Activated CD4-positive, alpha-beta T cell treated with anti-CD3 and anti-CD28 coated beads for 36 hours (primary cell): ENCODE data around the gene ABHD6. TPM values are rescaled to one million over a fixed set of nuclear protein-coding genes. Genes with fewer than 3 reads are reported as not detected.
"Not testable (repeated sequence)": the region's sequence is repeated elsewhere in the genome, so short reads cannot be mapped to it uniquely, and the experiment has no call there.

Experiments
- ATAC-seq: fragments of 200-7000 bp; cut with Tn5 transposase; one replicate; pipeline ENCODE4 v1.10.0; 2021; ENCODE audit warnings: mild to moderate bottlenecking, moderate library complexity
- CTCF ChIA-PET: fragments of 350-600 bp; sonication (Branson Sonifier 250); formaldehyde crosslinking; loops from one replicate; lab custom pipeline; 2021; ENCODE audit warnings: antibody characterized with exemption; lab: Charles Lee
- POLR2A ChIA-PET: fragments of 350-600 bp; sonication (Branson Sonifier 250); formaldehyde crosslinking; loops from one replicate; lab custom pipeline; 2021; ENCODE audit warnings: antibody characterized with exemption, inconsistent platforms; lab: Charles Lee
- DNase-seq: peaks from one replicate; pipeline ENCODE4 v3.0.0-alpha.2; 2020
- H3K27ac Mint-ChIP-seq: one replicate; pipeline ENCODE4 v1.8.0; 2021; ENCODE audit warnings: mixed read lengths
- H3K27me3 Mint-ChIP-seq: one replicate; pipeline ENCODE4 v1.8.0; 2021; ENCODE audit warnings: mixed read lengths
- H3K36me3 Mint-ChIP-seq: one replicate; pipeline ENCODE4 v1.8.0; 2021; ENCODE audit warnings: low read depth, mixed read lengths
- H3K4me1 Mint-ChIP-seq: one replicate; pipeline ENCODE4 v1.8.0; 2021; ENCODE audit warnings: mixed read lengths
- H3K4me3 Mint-ChIP-seq: one replicate; pipeline ENCODE4 v1.8.0; 2021; ENCODE audit warnings: mild to moderate bottlenecking, moderate library complexity, mixed read lengths
- H3K9me3 Mint-ChIP-seq: one replicate; pipeline ENCODE4 v1.8.0; 2021; ENCODE audit warnings: low read depth, mixed read lengths
- intact Hi-C, 2 experiments: fragments of 100-400 bp; cut with DNase I in 1 of 2; cut with micrococcal nuclease in 1 of 2; formaldehyde crosslinking; loops; one replicate each; pipeline versions ENCODE4 v1.14.2 to v1.15.1; 2022 to 2024; cut with DNase I, micrococcal nuclease
- total RNA-seq, 2 experiments: library from RNA; stranded (reverse); gene quantifications; one replicate each; pipeline ENCODE4 v1.2.3, GENCODE V29; 2021

Gene ABHD6
- total RNA-seq, 2 experiments from 2014 or later, result 3.0 to 3.5 TPM

GRCh38 chr3:58285334-58285733 is 47.7 kb downstream of the ABHD6 start:
- CTCF ChIA-PET, result no interaction called here

GRCh38 chr3:58287354-58287753 is 49.8 kb downstream of the ABHD6 start:
- Mint-ChIP-seq H3K9me3 (no peaks in the 10 kb centered on the region), H3K4me1 (no peaks in the 10 kb centered on the region), H3K27me3 (no peaks in the 10 kb centered on the region), H3K4me3 (no peak overlapping the region), H3K36me3 (peaks cover 4% of the 10 kb centered on the region), H3K27ac (no peak overlapping the region)
- ChIA-PET CTCF (interaction anchor here (1.8 kb wide), 1 partner anchor 19 kb away, joined by 4 read pairs; the partner anchor contains the start of genes HTD2 and RPP14), POLR2A (no interaction called here)
- ATAC-seq, result no peak
- no peak for DNase-seq
- intact Hi-C loops, result no loop called here

More at GRCh38 chr3:58285334-58285733, 47.7 kb downstream of the ABHD6 start:
- no peak for DNase-seq
- POLR2A ChIA-PET, result no interaction called here
- no peaks in the 10 kb centered on the region for H3K9me3 Mint-ChIP-seq
- H3K27ac Mint-ChIP-seq, result no peak overlapping the region
- no peaks in the 10 kb centered on the region for H3K27me3 Mint-ChIP-seq
- no peak for ATAC-seq
- intact Hi-C loops, result no loop called here
- H3K36me3 Mint-ChIP-seq, result peaks cover 4% of the 10 kb centered on the region
- no peaks in the 10 kb centered on the region for H3K4me1 Mint-ChIP-seq
- H3K4me3 Mint-ChIP-seq, result no peak overlapping the region

GRCh38 chr3:58288011-58288728 is 50.6 kb downstream of the ABHD6 start:
- CTCF ChIA-PET, result interaction anchor here (0.5 to 1.8 kb wide), 2 partner anchors 19 to 160 kb away, joined by 3 to 4 read pairs; partner anchors contain the start of genes HTD2 and RPP14

GRCh38 chr3:58288964-58289613 is 51.5 kb downstream of the ABHD6 start:
- CTCF ChIA-PET, result interaction anchor here (1.8 kb wide), 1 partner anchor 18 kb away, joined by 4 read pairs; the partner anchor contains the start of genes HTD2 and RPP14
- DNase-seq, POLR2A ChIA-PET, H3K4me3 Mint-ChIP-seq, intact Hi-C loops, ATAC-seq, H3K4me1 Mint-ChIP-seq, H3K36me3 Mint-ChIP-seq, H3K9me3 Mint-ChIP-seq, H3K27ac Mint-ChIP-seq, H3K27me3 Mint-ChIP-seq: not testable (repeated sequence)

More at GRCh38 chr3:58288011-58288728, 50.6 kb downstream of the ABHD6 start:
- H3K4me1 Mint-ChIP-seq, result no peaks in the 10 kb centered on the region
- intact Hi-C loops, result no loop called here
- H3K27me3 Mint-ChIP-seq, result no peaks in the 10 kb centered on the region
- H3K4me3 Mint-ChIP-seq, result no peak overlapping the region
- DNase-seq (no peak), ATAC-seq (no peak)
- POLR2A ChIA-PET, result no interaction called here
- peaks cover 4% of the 10 kb centered on the region for H3K36me3 Mint-ChIP-seq
- no peak overlapping the region for H3K27ac Mint-ChIP-seq
- H3K9me3 Mint-ChIP-seq, result no peaks in the 10 kb centered on the region

GRCh38 chr3:58290446-58290845 is 52.9 kb downstream of the ABHD6 start:
- H3K4me3 Mint-ChIP-seq, H3K4me1 Mint-ChIP-seq, ATAC-seq, H3K36me3 Mint-ChIP-seq, POLR2A ChIA-PET, H3K27ac Mint-ChIP-seq, CTCF ChIA-PET, H3K27me3 Mint-ChIP-seq, DNase-seq, intact Hi-C loops, H3K9me3 Mint-ChIP-seq: not testable (repeated sequence)

- ATAC-seq (no peak), DNase-seq (no peak)
- ChIA-PET POLR2A (no interaction called here), CTCF (interaction anchor here (0.6 kb wide), 2 partner anchors 170 to 283 kb away, joined by 3 read pairs; partner anchors contain the start of gene FLNB)
- no peak overlapping the region for H3K27ac Mint-ChIP-seq
- H3K9me3 Mint-ChIP-seq, result no peaks in the 10 kb centered on the region
- H3K36me3 Mint-ChIP-seq, result no peaks in the 10 kb centered on the region
- H3K4me3 Mint-ChIP-seq, result no peak overlapping the region
- no peaks in the 10 kb centered on the region for H3K4me1 Mint-ChIP-seq
- H3K27me3 Mint-ChIP-seq, result no peaks in the 10 kb centered on the region
- intact Hi-C loops, result no loop called here
These were observed 54.2 kb downstream of the ABHD6 start for GRCh38 chr3:58291671-58292338.

GRCh38 chr3:58292866-58293265 is 55.3 kb downstream of the ABHD6 start:
- Mint-ChIP-seq H3K36me3 (no peaks in the 10 kb centered on the region), H3K9me3 (no peaks in the 10 kb centered on the region), H3K4me3 (no peak overlapping the region), H3K27me3 (no peaks in the 10 kb centered on the region), H3K27ac (no peak overlapping the region), H3K4me1 (no peaks in the 10 kb centered on the region)
- no peak for DNase-seq
- ATAC-seq, result no peak
- POLR2A ChIA-PET, result no interaction called here
- CTCF ChIA-PET, result no interaction called here
- intact Hi-C loops, result no loop called here

GRCh38 chr3:58293516-58293915 is 55.9 kb downstream of the ABHD6 start:
- DNase-seq (no peak), ATAC-seq (no peak)
- no peaks in the 10 kb centered on the region for H3K9me3 Mint-ChIP-seq
- intact Hi-C loops, result no loop called here
- no peaks in the 10 kb centered on the region for H3K4me1 Mint-ChIP-seq
- peaks cover 3% of the 10 kb centered on the region for H3K27me3 Mint-ChIP-seq
- no peak overlapping the region for H3K4me3 Mint-ChIP-seq
- no peak overlapping the region for H3K27ac Mint-ChIP-seq
- ChIA-PET CTCF (interaction anchor here (1.1 to 2.6 kb wide), 2 partner anchors 13 to 53 kb away, joined by 3 to 14 read pairs; partner anchors contain the start of genes HTD2 and RPP14), POLR2A (no interaction called here)
- H3K36me3 Mint-ChIP-seq, result no peaks in the 10 kb centered on the region

GRCh38 chr3:58296269-58296668 is 58.7 kb downstream of the ABHD6 start:
- ATAC-seq, result no peak
- intact Hi-C loops, result no loop called here
- Mint-ChIP-seq H3K9me3 (peaks cover under 1% of the 10 kb centered on the region), H3K4me1 (no peaks in the 10 kb centered on the region), H3K27ac (no peak overlapping the region), H3K4me3 (no peak overlapping the region), H3K27me3 (peaks cover 12% of the 10 kb centered on the region), H3K36me3 (no peaks in the 10 kb centered on the region)
- DNase-seq, result no peak
- ChIA-PET POLR2A (no interaction called here), CTCF (interaction anchor here (0.6 to 1.2 kb wide), 3 partner anchors 58 to 1099 kb away, joined by 3 read pairs; no protein-coding TSS in a partner anchor)

- no peak for ATAC-seq
- POLR2A ChIA-PET, result no interaction called here
These were observed 59.3 kb downstream of the ABHD6 start for GRCh38 chr3:58296843-58297242.

GRCh38 chr3:58298190-58298589 is 60.6 kb downstream of the ABHD6 start:
- H3K4me1 Mint-ChIP-seq, result no peaks in the 10 kb centered on the region
- peaks cover 14% of the 10 kb centered on the region for H3K27me3 Mint-ChIP-seq
- H3K4me3 Mint-ChIP-seq, result no peak overlapping the region
- H3K36me3 Mint-ChIP-seq, result no peaks in the 10 kb centered on the region
- CTCF ChIA-PET, result interaction anchor here (1.3 to 2.6 kb wide), 2 partner anchors 110 to 114 kb away, joined by 3 to 12 read pairs; no protein-coding TSS in a partner anchor
- intact Hi-C loops, result no loop called here
- H3K27ac Mint-ChIP-seq, result no peak overlapping the region
- peaks cover 3% of the 10 kb centered on the region for H3K9me3 Mint-ChIP-seq
- ATAC-seq (no peak), DNase-seq (no peak)
- POLR2A ChIA-PET, result no interaction called here

More at GRCh38 chr3:58296843-58297242, 59.3 kb downstream of the ABHD6 start:
- Mint-ChIP-seq H3K36me3 (no peaks in the 10 kb centered on the region), H3K4me1 (no peaks in the 10 kb centered on the region), H3K9me3 (peaks cover 3% of the 10 kb centered on the region), H3K4me3 (no peak overlapping the region), H3K27me3 (peaks cover 14% of the 10 kb centered on the region), H3K27ac (no peak overlapping the region)
- no peak for DNase-seq
- intact Hi-C loops, result no loop called here
- CTCF ChIA-PET, result interaction anchor here (0.6 to 1.2 kb wide), 3 partner anchors 9 to 1100 kb away, joined by 3 read pairs; partner anchors contain the start of genes HTD2 and RPP14
